ENCODE results near the gene SUPV3L1.
"Not testable (repeated sequence)": the region's sequence is repeated elsewhere in the genome, so short reads cannot be mapped to it uniquely, and the experiment has no call there.

SUPV3L1 gene

GRCh38 chr10:69179743-69180524, at the start of gene SUPV3L1:
Gene SUPV3L1, plus strand, starts transcription at chr10:69180234. Its CDS starts 58 bp downstream, at chr10:69180292.
- peak; percentile 91 for DNase-seq

- DNase-seq = no peak
These were observed 49.8 kb upstream of the SUPV3L1 start for GRCh38 chr10:69130251-69130650.

GRCh38 chr10:69139961-69140360, 40.1 kb upstream of the SUPV3L1 start:
- DNase-seq = no peak

- no peak for DNase-seq
These were observed 38.7 kb upstream of the SUPV3L1 start for GRCh38 chr10:69141304-69141703.

- not testable (repeated sequence) for DNase-seq
These were observed 38.0 kb upstream of the SUPV3L1 start for GRCh38 chr10:69142074-69142473.

GRCh38 chr10:69142983-69143382, 37.1 kb upstream of the SUPV3L1 start:
- no peak for DNase-seq

GRCh38 chr10:69145329-69145728, 34.7 kb upstream of the SUPV3L1 start:
- DNase-seq = no peak

GRCh38 chr10:69145864-69146263, 34.2 kb upstream of the SUPV3L1 start:
- DNase-seq = no peak

- DNase-seq = peak; percentile 1
These were observed 33.3 kb upstream of the SUPV3L1 start for GRCh38 chr10:69146759-69147158.

GRCh38 chr10:69151984-69152383, 28.1 kb upstream of the SUPV3L1 start:
- DNase-seq = no peak

- DNase-seq = no peak
These were observed 26.8 kb upstream of the SUPV3L1 start for GRCh38 chr10:69153227-69153626.

GRCh38 chr10:69160809-69161241, 19.2 kb upstream of the SUPV3L1 start:
- no peak for DNase-seq

- DNase-seq = no peak
These were observed 11.5 kb upstream of the SUPV3L1 start for GRCh38 chr10:69168493-69168892.

GRCh38 chr10:69172241-69172982, 7.6 kb upstream of the SUPV3L1 start:
- no peak for DNase-seq

GRCh38 chr10:69175326-69175725, 4.7 kb upstream of the SUPV3L1 start:
- not testable (repeated sequence) for DNase-seq

GRCh38 chr10:69176823-69177222, 3.2 kb upstream of the SUPV3L1 start:
- DNase-seq = no peak

- DNase-seq = no peak
These were observed 818 bp upstream of the SUPV3L1 start for GRCh38 chr10:69179089-69179742.

GRCh38 chr10:69180525-69181204, 631 bp downstream of the SUPV3L1 start:
- no peak for DNase-seq

- no peak for DNase-seq
These were observed 1.4 kb downstream of the SUPV3L1 start for GRCh38 chr10:69181433-69181832.

GRCh38 chr10:69182005-69182404, 2.0 kb downstream of the SUPV3L1 start:
- DNase-seq = no peak

- DNase-seq = no peak
These were observed 6.5 kb downstream of the SUPV3L1 start for GRCh38 chr10:69186524-69186923.

GRCh38 chr10:69201045-69201444, 21.0 kb downstream of the SUPV3L1 start:
- DNase-seq = no peak

- DNase-seq = no peak
These were observed 22.3 kb downstream of the SUPV3L1 start for GRCh38 chr10:69202332-69202731.

Data from NCI-H1694 (cell line).